ENCODE measurements around the gene CHRNA4. TPM values are rescaled to one million over a fixed set of nuclear protein-coding genes. Genes with fewer than 3 reads are reported as not detected.
A peak's percentile ranks its signal among the peaks of the same experiment; 100 is the strongest.

The CHRNA4 gene
- total and polyA plus RNA-seq, 2 of the 13 experiments (the other 11 are each of a cell fraction or from before 2014, with no cell fraction given): not detected

- TF ChIP-seq SALL2 (CRISPR knock-in tag; IDR thresholded peaks at IDR 0.05) (no peak), PRPF4 (IDR thresholded peaks at IDR 0.05; ENCODE audit: low read depth, low read length, poor library complexity, severe bottlenecking) (no peak), ZNF773 (CRISPR knock-in tag; IDR thresholded peaks at IDR 0.05; ENCODE audit: borderline replicate concordance) (0 out of 2 replicates have a peak, but pooled peaks have one; percentile 53), CREB1 (IDR thresholded peaks at IDR 0.05) (peak; percentile 78), CREB1 (CRISPR knock-in tag; IDR thresholded peaks at IDR 0.05) (no peak), MXI1 (IDR thresholded peaks at IDR 0.05; ENCODE audit: borderline replicate concordance, low read depth, low read length) (no peak), ELF1 (CRISPR knock-in tag; IDR thresholded peaks at IDR 0.05) (no peak), ZSCAN25 (CRISPR knock-in tag; IDR thresholded peaks at IDR 0.05) (no peak)
- TF ChIP-seq, protein P1, sequence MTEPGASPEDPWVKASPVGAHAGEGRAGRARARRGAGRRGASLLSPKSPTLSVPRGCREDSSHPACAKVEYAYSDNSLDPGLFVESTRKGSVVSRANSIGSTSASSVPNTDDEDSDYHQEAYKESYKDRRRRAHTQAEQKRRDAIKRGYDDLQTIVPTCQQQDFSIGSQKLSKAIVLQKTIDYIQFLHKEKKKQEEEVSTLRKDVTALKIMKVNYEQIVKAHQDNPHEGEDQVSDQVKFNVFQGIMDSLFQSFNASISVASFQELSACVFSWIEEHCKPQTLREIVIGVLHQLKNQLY (CRISPR knock-in tag; IDR thresholded peaks at IDR 0.05): no peak
- TF ChIP-seq, protein P2, sequence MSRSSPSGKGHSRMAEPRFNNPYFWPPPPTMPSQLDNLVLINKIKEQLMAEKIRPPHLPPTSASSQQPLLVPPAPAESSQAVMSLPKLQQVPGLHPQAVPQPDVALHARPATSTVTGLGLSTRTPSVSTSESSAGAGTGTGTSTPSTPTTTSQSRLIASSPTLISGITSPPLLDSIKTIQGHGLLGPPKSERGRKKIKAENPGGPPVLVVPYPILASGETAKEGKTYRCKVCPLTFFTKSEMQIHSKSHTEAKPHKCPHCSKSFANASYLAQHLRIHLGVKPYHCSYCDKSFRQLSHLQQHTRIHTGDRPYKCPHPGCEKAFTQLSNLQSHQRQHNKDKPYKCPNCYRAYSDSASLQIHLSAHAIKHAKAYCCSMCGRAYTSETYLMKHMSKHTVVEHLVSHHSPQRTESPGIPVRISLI (CRISPR knock-in tag; IDR thresholded peaks at IDR 0.05; ENCODE audit: borderline replicate concordance): no peak
- TF ChIP-seq, protein P3, sequence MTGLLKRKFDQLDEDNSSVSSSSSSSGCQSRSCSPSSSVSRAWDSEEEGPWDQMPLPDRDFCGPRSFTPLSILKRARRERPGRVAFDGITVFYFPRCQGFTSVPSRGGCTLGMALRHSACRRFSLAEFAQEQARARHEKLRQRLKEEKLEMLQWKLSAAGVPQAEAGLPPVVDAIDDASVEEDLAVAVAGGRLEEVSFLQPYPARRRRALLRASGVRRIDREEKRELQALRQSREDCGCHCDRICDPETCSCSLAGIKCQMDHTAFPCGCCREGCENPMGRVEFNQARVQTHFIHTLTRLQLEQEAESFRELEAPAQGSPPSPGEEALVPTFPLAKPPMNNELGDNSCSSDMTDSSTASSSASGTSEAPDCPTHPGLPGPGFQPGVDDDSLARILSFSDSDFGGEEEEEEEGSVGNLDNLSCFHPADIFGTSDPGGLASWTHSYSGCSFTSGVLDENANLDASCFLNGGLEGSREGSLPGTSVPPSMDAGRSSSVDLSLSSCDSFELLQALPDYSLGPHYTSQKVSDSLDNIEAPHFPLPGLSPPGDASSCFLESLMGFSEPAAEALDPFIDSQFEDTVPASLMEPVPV (CRISPR knock-in tag; IDR thresholded peaks at IDR 0.05): no peak
- TF ChIP-seq, protein P4, sequence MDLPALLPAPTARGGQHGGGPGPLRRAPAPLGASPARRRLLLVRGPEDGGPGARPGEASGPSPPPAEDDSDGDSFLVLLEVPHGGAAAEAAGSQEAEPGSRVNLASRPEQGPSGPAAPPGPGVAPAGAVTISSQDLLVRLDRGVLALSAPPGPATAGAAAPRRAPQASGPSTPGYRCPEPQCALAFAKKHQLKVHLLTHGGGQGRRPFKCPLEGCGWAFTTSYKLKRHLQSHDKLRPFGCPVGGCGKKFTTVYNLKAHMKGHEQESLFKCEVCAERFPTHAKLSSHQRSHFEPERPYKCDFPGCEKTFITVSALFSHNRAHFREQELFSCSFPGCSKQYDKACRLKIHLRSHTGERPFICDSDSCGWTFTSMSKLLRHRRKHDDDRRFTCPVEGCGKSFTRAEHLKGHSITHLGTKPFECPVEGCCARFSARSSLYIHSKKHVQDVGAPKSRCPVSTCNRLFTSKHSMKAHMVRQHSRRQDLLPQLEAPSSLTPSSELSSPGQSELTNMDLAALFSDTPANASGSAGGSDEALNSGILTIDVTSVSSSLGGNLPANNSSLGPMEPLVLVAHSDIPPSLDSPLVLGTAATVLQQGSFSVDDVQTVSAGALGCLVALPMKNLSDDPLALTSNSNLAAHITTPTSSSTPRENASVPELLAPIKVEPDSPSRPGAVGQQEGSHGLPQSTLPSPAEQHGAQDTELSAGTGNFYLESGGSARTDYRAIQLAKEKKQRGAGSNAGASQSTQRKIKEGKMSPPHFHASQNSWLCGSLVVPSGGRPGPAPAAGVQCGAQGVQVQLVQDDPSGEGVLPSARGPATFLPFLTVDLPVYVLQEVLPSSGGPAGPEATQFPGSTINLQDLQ (CRISPR knock-in tag; IDR thresholded peaks at IDR 0.05): no peak
Measured at GRCh38 chr20:63377951-63378381, 16.8 kb upstream of the CHRNA4 start (continued).
